ENCODE results near the gene TRAK2. TPM values are rescaled to one million over a fixed set of nuclear protein-coding genes. Genes with fewer than 3 reads are reported as not detected.

The TRAK2 gene
- total and polyA plus RNA-seq, 9 of the 15 experiments (the other 6 are each of a cell fraction or from before 2014, with no cell fraction given): 3.4 to 10.4 (median 7.3) TPM

DNA sequence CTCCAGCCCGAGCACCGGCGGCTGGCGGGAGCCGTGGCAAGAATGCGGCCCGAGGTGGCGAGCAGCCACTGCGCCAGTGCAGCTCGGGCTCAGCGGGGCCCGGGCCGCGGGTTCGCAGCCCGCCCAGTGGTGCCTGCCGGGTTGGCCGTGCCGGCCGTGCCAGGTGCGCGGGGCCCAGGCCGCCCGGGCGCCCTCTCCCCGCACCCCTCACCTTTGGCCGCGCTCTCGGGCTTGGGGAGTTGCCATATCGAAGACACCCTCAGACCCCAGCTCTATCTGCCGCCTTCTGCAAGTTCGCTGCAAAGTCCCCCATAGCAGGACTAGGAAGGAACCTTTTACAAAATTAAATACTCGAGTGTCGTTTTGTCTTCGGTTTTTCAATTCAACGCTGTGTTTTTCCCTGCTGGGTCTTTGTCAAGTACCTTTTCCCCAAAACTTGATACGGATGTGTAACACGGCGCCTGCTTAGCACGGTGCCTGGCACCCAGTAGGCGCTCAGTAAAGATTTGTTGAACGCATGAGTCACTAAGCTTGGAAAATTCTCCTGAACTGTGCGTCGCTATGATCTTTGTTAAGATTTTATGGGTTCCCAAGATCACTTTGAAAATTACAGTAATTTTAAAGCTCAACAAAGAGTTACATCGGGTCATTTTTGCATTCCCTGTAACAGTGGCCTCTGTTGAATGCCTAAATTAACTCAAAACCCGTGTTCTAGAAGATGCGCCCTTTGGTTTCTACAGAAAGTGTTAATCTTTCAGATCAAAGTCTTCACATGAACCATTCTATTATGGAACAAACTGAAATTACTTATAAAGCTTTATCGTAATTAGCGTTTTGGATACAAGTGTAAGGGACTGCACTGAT, 1.0 kb upstream of the TRAK2 start (continued):
- TF ChIP-seq ZNF407 (IDR thresholded peaks at IDR 0.05; ENCODE audit: low read depth) (no peak), ATF3 (IDR thresholded peaks at IDR 0.05) (peak; percentile 33; the same call in 1 of the 2 replicates), ATF3 (CRISPR knock-in tag; conservative IDR thresholded peaks at IDR 0.05) (no peak), NEUROD1 (IDR thresholded peaks at IDR 0.05; ENCODE audit: borderline replicate concordance, low read depth, low read length, partially characterized antibody) (no peak), E2F6 (IDR thresholded peaks at IDR 0.05; ENCODE audit: borderline replicate concordance in 1 of 2, extremely low read depth in 1 of 2, insufficient read depth in 1 of 2, insufficient read length in 1 of 2, low read depth in 1 of 2, low read length in 1 of 2, poor library complexity in 1 of 2, severe bottlenecking in 1 of 2) (peak; percentile 8 to 26), SMARCE1 (IDR thresholded peaks at IDR 0.05) (no peak), MXI1 (IDR thresholded peaks at IDR 0.05; ENCODE audit: low read depth, low read length) (no peak), SMARCA4 (IDR thresholded peaks at IDR 0.05) (no peak), DNMT1 (IDR thresholded peaks at IDR 0.05) (no peak), ZNF764 (CRISPR knock-in tag; IDR thresholded peaks at IDR 0.05; ENCODE audit: low read depth) (no peak), KAT8 (IDR thresholded peaks at IDR 0.05; ENCODE audit: low read depth) (no peak), ZSCAN32 (CRISPR knock-in tag; IDR thresholded peaks at IDR 0.05) (no peak), CCNT2 (IDR thresholded peaks at IDR 0.05; ENCODE audit: borderline replicate concordance, extremely low read depth, insufficient read length, low read depth, low read length) (peak; percentile 4), TAF7 (tag; IDR thresholded peaks at IDR 0.05) (no peak)
- TF ChIP-seq, protein P1, sequence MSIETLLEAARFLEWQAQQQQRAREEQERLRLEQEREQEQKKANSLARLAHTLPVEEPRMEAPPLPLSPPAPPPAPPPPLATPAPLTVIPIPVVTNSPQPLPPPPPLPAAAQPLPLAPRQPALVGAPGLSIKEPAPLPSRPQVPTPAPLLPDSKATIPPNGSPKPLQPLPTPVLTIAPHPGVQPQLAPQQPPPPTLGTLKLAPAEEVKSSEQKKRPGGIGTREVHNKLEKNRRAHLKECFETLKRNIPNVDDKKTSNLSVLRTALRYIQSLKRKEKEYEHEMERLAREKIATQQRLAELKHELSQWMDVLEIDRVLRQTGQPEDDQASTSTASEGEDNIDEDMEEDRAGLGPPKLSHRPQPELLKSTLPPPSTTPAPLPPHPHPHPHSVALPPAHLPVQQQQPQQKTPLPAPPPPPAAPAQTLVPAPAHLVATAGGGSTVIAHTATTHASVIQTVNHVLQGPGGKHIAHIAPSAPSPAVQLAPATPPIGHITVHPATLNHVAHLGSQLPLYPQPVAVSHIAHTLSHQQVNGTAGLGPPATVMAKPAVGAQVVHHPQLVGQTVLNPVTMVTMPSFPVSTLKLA (conservative IDR thresholded peaks at IDR 0.05): 0 out of 4 replicates have a peak, but pooled peaks of 1 of the 2 experiments have one; percentile 23

Measured in K562 (cell line).